H9 (cell line): ENCODE results near the gene SURF2. TPM values are rescaled to one million over a fixed set of nuclear protein-coding genes. Genes with fewer than 3 reads are reported as not detected.

Experiments used
- DNase-seq: peaks from one replicate; pipeline ENCODE4 v3.0.0-alpha.2; 2017
- H2AFZ ChIP-seq: one replicate; pipeline ENCODE4 v1.6.1; 2013; ENCODE audit warnings: mild to moderate bottlenecking, low read length, control low read depth, moderate library complexity
- H2AK5ac ChIP-seq: 2 replicates; pipeline ENCODE4 v1.6.1; 2013; ENCODE audit warnings: low read length, control low read depth, mixed read lengths; ENCODE audit not compliant: insufficient read length
- H2BK120ac ChIP-seq: one replicate; pipeline ENCODE4 v1.6.1; 2013; ENCODE audit warnings: low read depth, mild to moderate bottlenecking, low read length, control low read depth, inconsistent platforms; ENCODE audit not compliant: poor library complexity, severe bottlenecking
- H2BK12ac ChIP-seq: 2 replicates; pipeline ENCODE4 v1.6.1; 2013; ENCODE audit warnings: low read length, control low read depth, mixed read lengths, low read depth; ENCODE audit not compliant: insufficient read length
- H2BK15ac ChIP-seq: 2 replicates; pipeline ENCODE4 v1.6.1; 2013; ENCODE audit warnings: low read depth, low read length, control low read depth
- H2BK20ac ChIP-seq: one replicate; pipeline ENCODE4 v1.6.1; 2013; ENCODE audit warnings: low read depth, mild to moderate bottlenecking, low read length, control low read depth, inconsistent platforms; ENCODE audit not compliant: poor library complexity, severe bottlenecking
- H2BK5ac ChIP-seq: 2 replicates; pipeline ENCODE4 v1.6.1; 2013; ENCODE audit warnings: low read length, control low read depth, mixed read lengths; ENCODE audit not compliant: insufficient read length
- H3K14ac ChIP-seq: 2 replicates; pipeline ENCODE4 v1.6.1; 2013; ENCODE audit warnings: low read length, control low read depth; ENCODE audit not compliant: insufficient read depth
- H3K18ac ChIP-seq: 2 replicates; pipeline ENCODE4 v1.6.1; 2013; ENCODE audit warnings: low read depth, mild to moderate bottlenecking, mixed read lengths, low read length, control low read depth; ENCODE audit not compliant: insufficient read length
- H3K23ac ChIP-seq: 2 replicates; pipeline ENCODE4 v1.6.1; 2013; ENCODE audit warnings: low read length, control low read depth, mixed read lengths, low read depth; ENCODE audit not compliant: insufficient read length
- H3K23me2 ChIP-seq: 2 replicates; pipeline ENCODE4 v1.6.1; 2013; ENCODE audit warnings: low read depth, mild to moderate bottlenecking, mixed read lengths, low read length, control low read depth; ENCODE audit not compliant: insufficient read length, poor library complexity, severe bottlenecking
- H3K27ac ChIP-seq: 2 replicates; pipeline ENCODE4 v1.5.1; 2013; ENCODE audit warnings: low read length, control low read depth, mixed read lengths, low read depth; ENCODE audit not compliant: insufficient read length
- H3K27me3 ChIP-seq: 2 replicates; pipeline ENCODE4 v1.6.1; 2013; ENCODE audit warnings: low read length, control low read depth, inconsistent platforms; ENCODE audit not compliant: insufficient read depth
- H3K4ac ChIP-seq: 2 replicates; pipeline ENCODE4 v1.6.1; 2013; ENCODE audit warnings: low read depth, mild to moderate bottlenecking, control low read depth, inconsistent platforms, low read length, moderate library complexity
- H3K4me1 ChIP-seq: 2 replicates; pipeline ENCODE4 v1.6.1; 2013; ENCODE audit warnings: low read length, control low read depth, inconsistent platforms; ENCODE audit not compliant: insufficient read depth
- H3K4me2 ChIP-seq: 2 replicates; pipeline ENCODE4 v1.6.1; 2013; ENCODE audit warnings: low read length, control low read depth, mixed read lengths; ENCODE audit not compliant: insufficient read length, insufficient read depth
- H3K56ac ChIP-seq: 2 replicates; pipeline ENCODE4 v1.6.1; 2013; ENCODE audit warnings: low read depth, mild to moderate bottlenecking, mixed read lengths, low read length, control low read depth; ENCODE audit not compliant: insufficient read length
- H3K79me1 ChIP-seq: 2 replicates; pipeline ENCODE4 v1.6.1; 2013; ENCODE audit warnings: low read depth, mild to moderate bottlenecking, moderate library complexity, low read length, control low read depth, inconsistent platforms; ENCODE audit not compliant: insufficient read depth, poor library complexity, severe bottlenecking
- H3K79me2 ChIP-seq: 2 replicates; pipeline ENCODE4 v1.6.1; 2013; ENCODE audit warnings: low read length, control low read depth, inconsistent platforms; ENCODE audit not compliant: insufficient read depth
- H3K9ac ChIP-seq: 2 replicates; pipeline ENCODE4 v1.6.1; 2013; ENCODE audit warnings: low read length, control low read depth, mixed read lengths; ENCODE audit not compliant: insufficient read length; ENCODE audit errors: extremely low read depth
- H3K9me3 ChIP-seq: one replicate; pipeline ENCODE4 v1.6.1; 2013; ENCODE audit warnings: low read depth, low read length, inconsistent platforms; ENCODE audit not compliant: control insufficient read depth
- H3T11ph ChIP-seq: one replicate; pipeline ENCODE4 v1.6.1; 2013; ENCODE audit warnings: mild to moderate bottlenecking, low read length, control low read depth, inconsistent platforms
- H4K20me1 ChIP-seq: one replicate; pipeline ENCODE4 v1.6.1; 2013; ENCODE audit not compliant: control insufficient read depth, insufficient read length, insufficient read depth
- H4K5ac ChIP-seq: 2 replicates; pipeline ENCODE4 v1.6.1; 2013; ENCODE audit warnings: low read depth, mild to moderate bottlenecking, mixed read lengths, low read length, control low read depth; ENCODE audit not compliant: insufficient read length
- H4K8ac ChIP-seq: replicated peaks from 2 replicates; pipeline ENCODE4 v1.6.1; 2013; ENCODE audit warnings: low read length, control low read depth, mixed read lengths, low read depth; ENCODE audit not compliant: insufficient read length
- H4K91ac ChIP-seq: 2 replicates; pipeline ENCODE4 v1.6.1; 2013; ENCODE audit warnings: low read depth, mild to moderate bottlenecking, moderate library complexity, mixed read lengths, low read length, control low read depth; ENCODE audit not compliant: insufficient read length
- H3K27ac Mint-ChIP-seq, 3 experiments: 2 replicates in 2 of 3; 3 replicates in 1 of 3; pipeline ENCODE4 v1.8.0; 2020 to 2021; ENCODE audit warnings: mixed read lengths in 3 of 3, mild to moderate bottlenecking in 1 of 3, moderate library complexity in 1 of 3
- H3K27me3 Mint-ChIP-seq: 2 replicates; pipeline ENCODE4 v1.8.0; 2021; ENCODE audit warnings: low read depth, mild to moderate bottlenecking, moderate library complexity, mixed read lengths
- H3K36me3 Mint-ChIP-seq, 3 experiments: 2 replicates in 2 of 3; 3 replicates in 1 of 3; pipeline ENCODE4 v1.8.0; 2020 to 2021; ENCODE audit warnings: low read depth in 3 of 3, mixed read lengths in 3 of 3; ENCODE audit not compliant: insufficient read depth in 1 of 3
- H3K4me1 Mint-ChIP-seq, 2 experiments: 2 replicates each; pipeline ENCODE4 v1.8.0; 2020; ENCODE audit warnings: mixed read lengths in 2 of 2
- H3K4me3 Mint-ChIP-seq, 2 experiments: 2 replicates in 1 of 2; 3 replicates in 1 of 2; pipeline ENCODE4 v1.8.0; 2020 to 2021; ENCODE audit warnings: mild to moderate bottlenecking in 2 of 2, mixed read lengths in 2 of 2, moderate library complexity in 1 of 2
- H3K9me3 Mint-ChIP-seq, 2 experiments: 2 replicates in 1 of 2; 3 replicates in 1 of 2; pipeline ENCODE4 v1.8.0; 2020; ENCODE audit warnings: mild to moderate bottlenecking in 2 of 2, mixed read lengths in 2 of 2, moderate library complexity in 1 of 2
- CTCF ChIP-seq: fragments of 200-600 bp; sonication (generic); conservative IDR thresholded peaks from 3 replicates; pipeline ENCODE4 v1.8.0; 2021; ENCODE audit warnings: antibody characterized with exemption, mild to moderate bottlenecking
- WGBS: extraction: QIAGEN DNeasy Blood & Tissue Kit; methylation state at CpG from one replicate; pipeline ENCODE4 v1.1.7; 2013; ENCODE audit warnings: missing lambda C conversion rate, low lambda C conversion rate, mixed read lengths; ENCODE audit not compliant: insufficient read length; ENCODE audit errors: extremely low coverage; 5-methylcytosine and 5-hydroxymethylcytosine counted together
- total RNA-seq: library from RNA; stranded (reverse); gene quantifications from 2 replicates; pipeline ENCODE4 v1.2.1, GENCODE V29; 2021

The SURF2 gene
- total RNA-seq, 1 experiment from 2014 or later, result 44.4 TPM

DNA sequence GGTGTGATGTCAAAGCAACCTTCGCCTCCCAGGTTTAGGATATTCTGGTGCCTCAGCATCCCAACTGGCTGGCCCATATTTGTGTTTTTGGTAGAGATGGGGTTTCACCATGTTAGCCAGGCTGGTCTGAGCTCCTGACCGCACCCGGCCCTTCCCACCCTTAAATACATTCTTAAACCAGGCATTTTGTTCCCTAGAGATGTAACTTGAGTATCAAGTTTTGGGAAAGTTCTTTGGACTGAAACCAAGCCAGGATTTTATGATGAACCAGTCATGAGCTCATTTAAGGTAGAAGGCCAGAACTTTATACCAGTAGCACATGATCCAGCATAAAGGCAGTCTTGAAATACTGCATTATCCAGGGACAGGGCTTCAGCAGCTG lies 4.8 kb upstream of the SURF2 start:
- Histone ChIP-seq H4K5ac (no peak overlapping the region), H2AK5ac (no peak overlapping the region), H3K79me2 (peaks cover 8% of the 10 kb centered on the region; the same call in 1 of the 2 replicates), H2AFZ (no peak overlapping the region), H4K91ac (no peak overlapping the region), H3K23ac (no peak overlapping the region), H3T11ph (no peak overlapping the region), H2BK12ac (no peak overlapping the region), H2BK15ac (no peak overlapping the region), H3K14ac (no peak overlapping the region), H3K56ac (no peak overlapping the region), H3K4ac (no peak overlapping the region), H3K9ac (no peak overlapping the region), H3K18ac (no peak overlapping the region), H4K8ac (no peak overlapping the region), H4K20me1 (no peaks in the 10 kb centered on the region), H3K27ac (no peak overlapping the region), H2BK120ac (no peak overlapping the region), H3K4me2 (no peak overlapping the region), H3K9me3 (no peaks in the 10 kb centered on the region), H3K27me3 (no peaks in the 10 kb centered on the region), H3K79me1 (peaks cover under 1% of the 10 kb centered on the region), H2BK5ac (no peak overlapping the region), H2BK20ac (no peak overlapping the region), H3K23me2 (peaks cover 5% of the 10 kb centered on the region), H3K4me1 (no peaks in the 10 kb centered on the region; the same call in 1 of the 2 replicates)
- no CpG with 5 or more reads among the region's 3 CpGs for WGBS
- Mint-ChIP-seq H3K4me3 (peak overlapping the region in 1 of 2 experiments; percentile 55; a peak in 2 of 5 replicates), H3K9me3 (peaks cover 0 to 3% of the 10 kb centered on the region in 2 experiments; a peak in 1 of 5 replicates), H3K27ac (peak overlapping the region in 1 of 3 experiments; percentile 55; a peak in 2 of 7 replicates), H3K27me3 (no peaks in the 10 kb centered on the region), H3K36me3 (peaks cover 43 to 59% (median 51%) of the 10 kb centered on the region in 3 experiments), H3K4me1 (peaks cover 21 to 31% of the 10 kb centered on the region in 2 experiments)
- no peak for DNase-seq
- TF ChIP-seq CTCF, result no peak
